HTERT RPE-1 (cell line): ENCODE measurements around the gene SLC7A9.
"Not testable (repeated sequence)": the region's sequence is repeated elsewhere in the genome, so short reads cannot be mapped to it uniquely, and the experiment has no call there.

Experiments
- in situ Hi-C: fragments of 300-500 bp; cut with MboI; formaldehyde crosslinking; loops from 4 replicates; pipeline ENCODE4 v1.14.3; 2020; ENCODE audit warnings: low sequenced_read_pairs

The SLC7A9 gene

DNA sequence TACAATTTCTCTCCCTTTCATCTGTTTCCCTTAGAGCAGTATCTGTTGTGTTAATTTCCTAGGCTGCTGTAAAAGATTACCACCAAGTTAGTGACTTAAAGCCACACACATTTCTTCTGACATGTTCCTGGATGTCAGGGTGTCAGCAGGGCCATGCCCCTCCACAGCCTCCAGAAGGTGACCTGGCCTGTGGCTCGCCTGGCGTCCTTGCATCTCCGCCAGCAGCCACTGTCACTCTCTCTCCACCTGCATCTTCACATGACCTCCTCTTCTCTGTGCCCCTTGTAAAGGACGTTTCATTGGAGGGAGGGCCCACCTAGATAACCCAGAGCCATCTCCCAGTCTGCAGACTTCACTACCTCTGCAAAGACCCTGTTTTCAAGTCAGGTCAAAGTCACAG, 61.3 kb downstream of the SLC7A9 start:
- in situ Hi-C loops = no loop called here

DNA sequence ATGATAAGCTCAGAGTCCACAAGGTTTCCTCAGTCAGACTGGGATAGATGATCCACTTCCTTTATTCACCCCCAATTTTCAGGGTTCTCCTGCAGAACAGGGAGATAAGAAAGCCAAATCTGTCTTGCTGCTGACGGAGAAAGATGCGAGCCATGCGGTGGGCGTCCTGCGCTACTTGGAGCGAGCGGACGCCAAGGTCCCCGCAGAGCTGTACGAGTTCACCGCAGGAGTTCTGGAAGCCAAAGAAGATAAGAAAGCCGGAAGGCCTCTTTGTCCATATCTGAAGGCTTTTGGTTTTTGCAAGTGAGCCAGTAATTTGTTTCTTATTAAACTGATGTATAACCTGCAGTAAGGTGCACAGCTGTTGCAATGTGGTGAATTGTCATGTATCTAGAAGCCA, 66.7 kb downstream of the SLC7A9 start:
- in situ Hi-C loops = no loop called here

DNA sequence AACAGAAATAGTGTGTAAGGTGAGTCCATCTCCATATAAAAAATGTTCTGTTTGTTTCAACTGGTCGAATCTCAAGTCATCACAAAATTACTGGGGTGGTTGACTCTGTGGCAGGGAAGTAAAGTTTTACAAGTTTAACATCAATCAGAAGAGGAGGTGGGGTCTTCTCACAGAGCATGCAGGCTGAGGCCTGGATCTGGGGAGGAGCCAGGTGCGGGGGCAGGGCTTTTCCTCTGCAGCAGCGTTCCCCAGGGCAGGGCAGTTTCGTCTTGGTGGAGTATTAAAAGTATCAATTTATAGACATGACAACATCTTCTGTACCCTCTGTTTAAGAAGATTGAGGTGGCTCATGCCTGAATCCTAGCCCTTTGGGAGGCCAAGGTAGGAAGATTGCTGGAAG, 68.8 kb downstream of the SLC7A9 start:
- in situ Hi-C loops = no loop called here

DNA sequence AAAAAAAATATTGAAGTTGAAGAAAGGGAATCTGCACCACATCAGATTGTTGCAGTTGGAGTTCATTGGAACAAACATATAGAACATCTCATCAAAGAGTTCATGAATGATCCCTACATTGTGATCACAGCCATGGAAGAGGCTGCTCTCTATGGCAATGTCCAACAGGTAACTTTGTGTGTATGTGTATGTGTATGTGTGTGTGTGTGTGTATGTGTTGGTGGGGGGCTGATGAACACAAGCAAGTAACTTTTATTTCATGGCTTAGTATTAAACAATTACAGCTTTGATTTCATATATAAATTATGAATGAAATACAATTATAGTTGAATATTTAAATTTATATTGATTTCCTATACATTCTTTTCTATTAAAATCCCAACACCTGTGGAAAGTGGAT, 69.4 kb downstream of the SLC7A9 start:
- in situ Hi-C loops = no loop called here

DNA sequence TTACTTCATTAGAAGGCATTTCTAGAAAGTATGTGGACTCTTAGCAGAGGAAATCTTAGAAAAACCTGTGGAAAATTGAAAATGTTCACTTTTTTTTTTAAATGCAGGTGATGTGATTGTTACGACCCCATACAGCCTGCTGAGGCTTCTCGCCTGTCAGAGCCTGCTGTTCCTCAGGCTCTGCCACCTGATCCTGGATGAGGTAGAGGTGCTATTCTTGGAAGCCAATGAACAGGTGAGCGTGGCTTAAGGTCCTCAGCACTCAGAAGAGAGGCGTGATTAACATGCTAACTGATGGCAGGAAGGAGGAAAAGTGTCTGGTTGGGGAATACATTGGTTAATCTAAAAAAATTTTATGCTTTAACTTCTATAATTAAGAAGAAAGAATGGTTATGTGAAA, 71.4 kb downstream of the SLC7A9 start:
- in situ Hi-C loops = no loop called here

DNA sequence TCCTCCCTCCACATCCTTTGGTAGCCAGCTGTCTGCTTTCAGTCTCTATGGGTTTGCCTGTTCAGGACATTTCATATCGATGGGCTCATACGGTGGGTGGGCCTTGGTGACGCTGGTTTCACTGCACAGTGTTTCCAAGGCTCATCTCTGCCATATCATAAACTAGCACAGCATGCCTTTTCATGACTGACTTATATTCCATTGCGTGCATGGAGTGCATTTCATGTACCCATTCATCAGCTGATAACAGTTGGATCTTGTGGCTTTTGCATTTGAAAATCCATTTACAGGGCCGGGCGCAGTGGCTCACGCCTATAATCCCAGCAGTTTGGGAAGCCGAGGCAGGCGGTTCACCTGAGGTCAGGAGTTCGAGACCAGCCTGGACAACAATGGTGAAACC, 80.1 kb downstream of the SLC7A9 start:
- in situ Hi-C loops = no loop called here

DNA sequence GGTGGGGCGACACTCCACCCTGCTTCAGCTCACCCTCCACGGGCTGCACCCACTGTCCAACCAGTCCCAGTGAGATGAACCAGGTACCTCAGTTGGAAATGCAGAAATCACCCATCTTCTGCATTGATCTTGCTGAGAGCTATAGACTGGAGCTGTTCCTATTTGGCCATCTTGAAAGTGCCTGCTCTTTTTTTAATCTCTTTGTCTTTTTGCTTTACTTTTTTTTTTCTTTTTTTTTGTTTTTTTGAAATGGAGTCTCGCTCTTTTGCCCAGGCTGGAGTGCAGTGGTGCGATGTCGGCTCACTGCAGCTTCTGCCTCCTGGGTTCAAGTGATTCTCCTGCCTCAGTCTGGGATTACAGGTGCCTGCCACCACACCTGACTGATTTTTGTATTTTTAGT, 81.7 kb downstream of the SLC7A9 start:
- in situ Hi-C loops = not testable (repeated sequence)

DNA sequence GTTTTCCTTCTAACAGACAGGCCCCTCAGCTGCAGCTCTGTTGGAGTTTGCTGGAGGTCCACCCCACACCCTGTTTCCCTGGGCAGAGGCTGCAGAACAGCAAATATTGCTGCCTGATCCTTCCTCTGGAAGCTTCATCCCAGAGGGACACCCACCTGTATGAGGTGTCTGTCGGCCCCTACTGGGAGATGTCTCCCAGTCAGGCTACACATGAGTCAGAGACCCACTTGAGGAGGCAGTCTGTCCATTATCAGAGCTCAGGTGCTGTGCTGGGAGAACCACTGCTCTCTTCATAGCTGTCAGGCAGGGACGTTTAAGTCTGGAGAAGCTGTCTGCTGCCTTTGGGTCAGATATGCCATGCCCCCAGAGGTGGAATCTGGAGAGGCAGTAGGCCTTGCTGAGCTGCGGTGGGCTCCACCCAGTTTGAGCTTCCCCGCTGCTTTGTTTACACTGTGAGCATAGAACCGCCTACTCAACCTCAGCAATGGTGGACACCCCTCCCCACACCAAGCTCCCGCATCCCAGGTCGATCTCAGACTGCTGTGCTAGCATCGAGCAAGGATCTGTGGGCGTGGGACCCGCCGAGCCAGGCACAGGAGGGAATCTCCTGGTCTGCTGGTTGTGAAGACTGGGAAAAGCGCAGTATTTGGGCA, 82.3 kb downstream of the SLC7A9 start:
- in situ Hi-C loops = not testable (repeated sequence)

DNA sequence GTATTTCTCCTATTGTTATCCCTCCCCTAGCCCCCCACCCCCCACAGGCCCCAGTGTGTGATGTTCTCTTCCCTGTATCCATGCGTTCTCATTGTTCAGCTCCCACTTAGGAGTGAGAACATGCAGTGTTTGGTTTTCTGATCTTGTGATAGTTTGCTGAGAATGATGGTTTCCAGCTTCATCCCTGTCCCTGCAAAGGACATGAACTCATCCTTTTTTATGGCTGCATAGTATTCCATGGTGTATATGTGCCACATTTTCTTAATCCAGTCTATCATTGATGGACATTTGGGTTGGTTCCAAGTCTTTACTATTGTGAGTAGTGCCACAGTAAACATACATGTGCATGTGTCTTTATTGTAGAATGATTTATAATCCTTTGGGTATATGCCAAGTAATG, 87.5 kb downstream of the SLC7A9 start:
- in situ Hi-C loops = not testable (repeated sequence)

DNA sequence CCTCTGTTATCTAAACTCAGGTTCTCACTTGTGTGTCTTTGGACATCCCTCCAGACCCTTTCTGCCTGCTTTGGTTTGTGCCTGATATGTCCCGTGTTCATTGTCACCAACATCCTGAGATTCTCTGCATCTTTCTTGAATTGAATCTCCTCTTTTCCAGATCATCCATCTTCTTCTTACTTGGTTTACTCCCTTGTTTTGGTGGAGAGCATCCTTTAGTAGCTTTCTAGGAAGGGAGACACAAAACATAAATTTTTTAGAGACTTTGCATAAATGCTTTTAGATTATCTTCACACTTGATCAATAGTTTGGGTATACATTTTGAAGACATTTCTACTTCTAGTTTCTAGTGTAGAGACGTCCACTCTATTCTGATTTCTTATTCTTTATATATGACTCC, 88.3 kb downstream of the SLC7A9 start:
- in situ Hi-C loops = no loop called here
